T-helper 2 cell (primary cell): ENCODE results near the gene PCNX2.
"Not testable (repeated sequence)": the region's sequence is repeated elsewhere in the genome, so short reads cannot be mapped to it uniquely, and the experiment has no call there.

Source experiments
- DNase-seq, 5 experiments: peaks; one replicate each; pipeline versions ENCODE4 v3.0.0 to v3.0.0-alpha.2; 2012 to 2022

PCNX2 gene

GRCh38 chr1:233094269-233094668 lies 201.3 kb downstream of the PCNX2 start:
- no peak for DNase-seq

DNA sequence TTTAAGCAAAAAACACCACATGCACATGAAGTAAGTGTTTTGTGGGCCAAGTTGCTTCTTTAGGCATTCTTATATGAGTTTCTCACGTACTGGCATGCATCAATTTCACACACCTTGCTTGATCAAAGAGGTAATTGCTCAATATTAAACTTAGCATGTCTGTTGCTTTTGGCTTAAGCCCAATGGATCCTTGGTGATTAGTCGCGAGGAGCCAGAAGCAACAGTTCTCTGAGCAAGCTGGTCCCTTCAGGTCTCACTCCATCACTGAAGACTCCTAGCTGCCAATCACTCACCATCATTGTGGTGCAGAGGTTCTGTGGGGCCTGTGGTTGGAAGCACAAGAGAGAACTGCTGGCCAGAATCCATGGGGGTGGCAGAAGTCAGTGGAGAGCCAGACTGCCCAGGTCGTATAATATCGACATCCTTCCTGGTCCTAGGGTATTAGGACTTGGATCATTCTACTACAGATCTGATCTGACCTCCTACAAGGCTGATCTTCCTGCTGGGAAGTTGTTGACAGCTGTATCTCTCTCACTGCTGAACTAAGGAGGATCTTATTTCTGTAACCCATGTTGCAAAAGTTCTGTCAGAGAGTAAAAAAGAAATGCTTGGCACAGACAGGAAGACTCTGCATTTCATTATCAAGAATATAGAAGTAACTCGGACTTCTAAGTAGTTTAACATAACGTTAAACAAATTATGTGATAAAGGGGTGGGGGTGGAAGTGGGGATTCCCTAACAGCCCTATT lies 204.6 kb downstream of the PCNX2 start:
- DNase-seq, result no peak

GRCh38 chr1:233089251-233089650 lies 206.3 kb downstream of the PCNX2 start:
- DNase-seq, result no peak

DNA sequence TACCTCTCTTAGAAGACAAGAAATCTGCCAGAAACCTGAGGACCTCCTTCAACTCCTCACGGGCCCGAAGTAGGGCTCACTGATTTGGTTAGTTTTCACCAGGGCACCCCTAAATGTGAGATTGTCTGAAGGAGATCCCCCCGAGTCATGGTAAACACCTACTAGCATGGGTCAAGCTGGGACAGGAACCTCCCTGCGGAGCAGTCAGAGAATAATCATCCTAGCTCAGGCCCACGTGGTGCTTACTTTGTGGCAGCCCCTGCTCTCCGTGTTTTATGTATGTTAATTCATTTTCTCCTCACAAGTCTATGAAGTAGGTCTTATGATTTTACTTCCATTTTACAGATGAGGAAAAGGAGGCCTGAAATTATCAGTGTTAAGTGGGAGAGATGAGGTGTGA lies 206.9 kb downstream of the PCNX2 start:
- no peak for DNase-seq

DNA sequence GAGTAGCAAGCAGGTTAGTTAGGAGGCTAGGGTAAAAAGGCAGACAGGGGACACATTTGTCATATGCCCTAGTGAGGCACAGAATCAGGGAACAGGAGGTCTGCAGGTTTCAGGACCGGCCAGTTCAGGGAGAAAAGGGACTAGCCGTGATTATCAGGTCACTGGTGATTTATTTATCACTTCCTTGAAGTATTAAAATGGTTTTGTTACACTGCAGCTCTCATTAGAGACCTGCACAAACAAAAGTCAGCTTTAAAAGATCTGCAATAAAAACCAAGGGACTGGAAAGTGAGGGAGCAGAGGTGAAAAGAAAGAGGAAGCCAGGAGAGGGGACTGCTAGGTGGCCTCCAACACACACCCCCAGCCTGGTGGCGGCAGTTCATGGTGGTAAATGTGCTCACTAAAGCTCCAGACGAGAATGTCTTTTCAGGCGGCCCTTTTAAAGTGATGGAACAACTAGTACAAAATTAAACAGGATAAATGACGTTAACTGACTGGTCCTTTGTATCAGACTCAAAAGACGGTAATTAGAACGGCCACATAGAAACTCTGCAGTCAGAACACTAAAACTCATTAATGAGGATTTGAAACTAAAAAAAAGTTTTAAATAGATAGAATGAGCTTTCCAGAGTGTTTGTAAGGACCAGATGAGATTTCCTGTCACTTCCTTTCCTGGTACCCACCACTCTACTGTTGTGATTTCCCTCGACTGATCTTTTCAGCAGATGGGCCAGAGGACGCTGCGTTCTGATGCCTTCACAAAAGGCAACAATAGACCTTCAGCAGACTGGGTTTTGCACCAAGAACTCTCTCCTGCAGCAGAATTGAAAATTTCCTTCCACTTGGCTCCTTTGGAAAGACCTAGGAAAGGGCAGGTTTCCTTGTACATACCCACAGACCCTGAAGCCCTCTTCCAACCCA lies 208.3 kb downstream of the PCNX2 start:
- DNase-seq, result no peak

DNA sequence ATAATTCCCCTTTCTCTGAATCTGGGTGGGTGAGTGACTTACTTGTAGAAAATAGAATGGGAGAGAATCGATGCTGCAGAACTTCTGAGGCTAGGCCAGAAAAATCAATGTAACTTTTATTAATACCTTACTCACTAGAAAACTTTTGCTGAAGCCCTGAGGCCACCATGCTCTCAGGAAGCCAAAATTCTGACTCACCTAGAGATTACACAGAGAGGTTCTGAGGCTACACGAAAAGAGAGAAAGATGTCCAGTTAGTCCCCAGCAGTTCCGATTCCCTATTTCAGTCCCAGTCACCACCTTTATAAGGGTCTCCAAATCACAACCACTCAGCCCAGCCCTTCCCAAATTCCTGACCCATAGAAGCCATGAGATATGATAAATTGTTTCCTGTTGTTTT lies 210.0 kb downstream of the PCNX2 start:
- DNase-seq, result no peak

GRCh38 chr1:233082778-233083550 lies 212.6 kb downstream of the PCNX2 start:
- DNase-seq, result no peak

DNA sequence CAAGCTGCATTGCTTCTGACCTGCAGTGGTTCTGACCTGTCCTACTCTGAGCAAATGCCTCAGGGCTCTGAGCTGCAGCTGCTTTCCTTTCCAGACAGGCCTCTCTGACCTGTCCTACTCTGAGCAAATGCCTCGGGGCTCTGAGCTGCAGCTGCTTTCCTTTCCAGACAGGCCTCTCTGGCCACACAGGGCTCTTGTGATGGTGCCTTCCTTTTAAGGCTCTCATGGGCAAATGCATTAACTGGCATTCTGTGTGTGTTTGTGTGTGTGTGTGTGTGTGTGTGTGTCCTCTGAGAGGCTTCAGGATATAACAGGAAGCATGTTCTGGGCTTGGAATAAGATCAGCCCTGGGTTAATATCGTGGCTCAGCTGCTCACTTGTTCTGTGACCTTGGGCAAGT lies 213.8 kb downstream of the PCNX2 start:
- no peak for DNase-seq

GRCh38 chr1:233080827-233081226 lies 214.7 kb downstream of the PCNX2 start:
- not testable (repeated sequence) for DNase-seq

GRCh38 chr1:233080286-233080685 lies 215.2 kb downstream of the PCNX2 start:
- no peak for DNase-seq

- DNase-seq, result no peak
Measured at GRCh38 chr1:233079574-233079973, 216.0 kb downstream of the PCNX2 start.

GRCh38 chr1:233078396-233078795 lies 217.1 kb downstream of the PCNX2 start:
- no peak for DNase-seq

DNA sequence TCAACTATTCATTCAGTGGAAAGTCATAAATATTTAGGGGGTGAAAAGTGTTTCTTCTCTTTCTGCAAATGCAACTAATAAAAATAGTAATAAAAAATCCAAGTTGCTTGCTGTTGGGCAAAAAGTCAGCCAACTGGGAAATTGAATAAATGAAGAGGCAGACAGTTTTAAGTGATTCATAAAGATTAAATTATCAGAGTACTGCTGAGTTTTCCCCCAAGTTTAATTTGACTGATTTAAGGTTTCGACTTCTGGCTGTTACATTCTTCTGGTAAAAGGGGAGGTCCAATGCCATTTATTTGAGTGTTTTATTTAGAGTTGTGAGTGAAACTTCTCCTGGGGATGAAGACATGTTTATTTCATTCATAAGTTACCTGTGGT lies 219.6 kb downstream of the PCNX2 start:
- no peak for DNase-seq

- DNase-seq, result no peak
Measured at GRCh38 chr1:233066087-233066486, 229.4 kb downstream of the PCNX2 start.

DNA sequence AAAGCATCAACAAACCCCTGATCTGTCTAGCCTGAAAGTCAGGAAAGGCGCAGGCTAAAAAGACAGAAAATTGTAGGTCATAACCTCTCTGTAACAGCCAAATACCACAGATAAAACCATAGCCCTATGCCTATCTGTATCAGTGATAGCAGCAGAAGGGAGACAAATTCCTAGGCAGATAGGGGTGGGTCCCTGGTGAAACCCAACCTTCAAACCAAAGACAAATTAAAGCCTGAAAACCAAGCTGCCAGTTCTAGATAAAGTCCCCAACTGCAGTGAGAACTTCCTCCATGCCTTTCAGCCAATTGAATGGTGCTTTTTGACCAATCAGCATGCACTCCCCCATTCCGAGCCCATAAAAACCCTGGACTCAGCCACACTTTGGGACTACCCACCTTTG lies 229.8 kb downstream of the PCNX2 start:
- no peak for DNase-seq

- DNase-seq, result no peak
Measured at GRCh38 chr1:233064988-233065387, 230.5 kb downstream of the PCNX2 start.

GRCh38 chr1:233063462-233063861 lies 232.1 kb downstream of the PCNX2 start:
- no peak for DNase-seq

- no peak for DNase-seq
Measured at GRCh38 chr1:233061265-233061664, 234.3 kb downstream of the PCNX2 start.

- DNase-seq, result no peak
Measured at GRCh38 chr1:233060461-233060994, 235.0 kb downstream of the PCNX2 start.

DNA sequence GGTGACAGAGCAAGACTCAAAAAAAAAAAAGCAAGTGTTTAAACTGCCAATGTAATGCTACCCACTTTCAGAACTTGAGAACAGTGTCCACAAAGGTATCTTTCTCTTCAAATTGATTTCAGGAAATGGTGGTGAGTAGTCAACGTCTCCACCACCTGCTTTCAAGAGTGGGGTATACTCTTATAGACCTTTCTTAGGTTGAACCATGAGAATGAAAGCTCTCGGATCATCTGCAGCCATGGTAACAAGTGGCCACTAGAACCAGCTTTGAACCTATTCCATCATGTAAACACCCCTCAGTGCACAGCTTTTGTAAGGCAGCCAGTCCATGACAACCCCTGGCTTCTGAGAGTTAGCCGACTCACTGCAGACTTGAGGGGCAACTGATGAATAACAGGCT lies 237.7 kb downstream of the PCNX2 start:
- DNase-seq, result no peak

GRCh38 chr1:233055879-233056641 lies 239.5 kb downstream of the PCNX2 start:
- DNase-seq, result no peak

- no peak for DNase-seq
Measured at GRCh38 chr1:233045588-233045987, 249.9 kb downstream of the PCNX2 start.
